Osteocyte (in vitro differentiated cells): ENCODE results near the gene CTDSPL. TPM values are rescaled to one million over a fixed set of nuclear protein-coding genes. Genes with fewer than 3 reads are reported as not detected.
"Not testable (repeated sequence)": the region's sequence is repeated elsewhere in the genome, so short reads cannot be mapped to it uniquely, and the experiment has no call there.

Experiments used
- DNase-seq: peaks from one replicate; pipeline ENCODE4 v3.0.0; 2021; ENCODE audit warnings: mixed read lengths; ENCODE audit not compliant: unreplicated experiment; ENCODE audit errors: extremely low spot score
- H3K27ac Mint-ChIP-seq: one replicate; pipeline ENCODE4 v1.8.0; 2021; ENCODE audit warnings: mild to moderate bottlenecking, mixed read lengths; ENCODE audit not compliant: unreplicated experiment
- H3K27me3 Mint-ChIP-seq: one replicate; pipeline ENCODE4 v1.8.0; 2021; ENCODE audit warnings: mixed read lengths; ENCODE audit not compliant: unreplicated experiment
- H3K36me3 Mint-ChIP-seq: one replicate; pipeline ENCODE4 v1.8.0; 2021; ENCODE audit warnings: mixed read lengths; ENCODE audit not compliant: unreplicated experiment
- H3K4me1 Mint-ChIP-seq: one replicate; pipeline ENCODE4 v1.8.0; 2021; ENCODE audit warnings: mixed read lengths; ENCODE audit not compliant: unreplicated experiment
- H3K4me3 Mint-ChIP-seq: one replicate; pipeline ENCODE4 v1.8.0; 2021; ENCODE audit warnings: mild to moderate bottlenecking, moderate library complexity, mixed read lengths; ENCODE audit not compliant: unreplicated experiment
- H3K9me3 Mint-ChIP-seq: one replicate; pipeline ENCODE4 v1.8.0; 2021; ENCODE audit warnings: mixed read lengths; ENCODE audit not compliant: unreplicated experiment
- total RNA-seq: library from RNA; stranded (reverse); gene quantifications from 2 replicates; pipeline ENCODE4 v1.2.1, GENCODE V29; 2021
- TF ChIP-seq, protein P1 (sequence below): fragments of 200-600 bp; sonication (generic); IDR thresholded peaks from 2 replicates; pipeline ENCODE4 v1.5.0; 2021; ENCODE audit warnings: antibody characterized with exemption, mild to moderate bottlenecking, moderate library complexity

Gene CTDSPL
- total RNA-seq, 1 donor from 2014 or later = 71.6 TPM

DNA sequence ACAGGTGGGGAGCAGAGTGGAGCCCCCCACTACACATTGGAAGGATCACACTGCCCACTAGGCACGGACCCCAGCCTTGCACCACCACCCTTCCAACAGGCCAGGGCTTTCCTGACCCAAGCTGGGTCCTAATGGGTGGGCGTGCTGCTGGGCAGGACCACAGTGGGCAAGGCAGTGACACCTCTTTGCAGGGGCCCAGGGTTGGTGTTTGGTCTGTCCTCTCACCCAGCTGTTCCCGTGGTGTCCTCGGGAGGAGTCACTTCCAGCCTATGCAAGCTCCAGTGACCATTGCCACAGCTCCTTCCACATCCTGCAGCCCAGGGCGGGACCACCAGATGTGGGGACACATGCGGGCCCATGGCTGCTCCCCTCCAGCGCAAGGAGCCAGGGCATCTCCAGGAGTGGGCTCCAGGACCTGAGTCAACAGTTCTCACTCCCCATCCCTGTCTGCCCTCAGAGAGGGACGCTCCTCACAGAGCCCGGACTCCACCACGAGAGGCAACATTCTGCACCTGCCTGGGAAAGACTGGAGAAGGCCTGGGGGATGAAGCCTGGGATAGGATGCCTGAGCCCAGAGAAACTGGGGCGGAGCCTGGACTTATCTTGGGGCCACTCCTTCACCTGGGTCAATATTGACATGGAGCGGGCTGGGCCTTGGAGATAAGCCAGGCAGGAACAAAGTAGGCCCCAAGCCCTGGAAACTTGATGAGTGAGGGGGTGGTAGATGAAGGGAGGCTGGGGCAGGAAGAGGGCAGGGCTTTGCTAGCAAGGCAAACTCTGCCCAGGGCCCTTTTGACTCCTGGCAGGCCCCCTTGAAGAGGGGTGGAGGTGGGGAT, 125.0 kb downstream of the CTDSPL start:
- TF ChIP-seq, protein P1, sequence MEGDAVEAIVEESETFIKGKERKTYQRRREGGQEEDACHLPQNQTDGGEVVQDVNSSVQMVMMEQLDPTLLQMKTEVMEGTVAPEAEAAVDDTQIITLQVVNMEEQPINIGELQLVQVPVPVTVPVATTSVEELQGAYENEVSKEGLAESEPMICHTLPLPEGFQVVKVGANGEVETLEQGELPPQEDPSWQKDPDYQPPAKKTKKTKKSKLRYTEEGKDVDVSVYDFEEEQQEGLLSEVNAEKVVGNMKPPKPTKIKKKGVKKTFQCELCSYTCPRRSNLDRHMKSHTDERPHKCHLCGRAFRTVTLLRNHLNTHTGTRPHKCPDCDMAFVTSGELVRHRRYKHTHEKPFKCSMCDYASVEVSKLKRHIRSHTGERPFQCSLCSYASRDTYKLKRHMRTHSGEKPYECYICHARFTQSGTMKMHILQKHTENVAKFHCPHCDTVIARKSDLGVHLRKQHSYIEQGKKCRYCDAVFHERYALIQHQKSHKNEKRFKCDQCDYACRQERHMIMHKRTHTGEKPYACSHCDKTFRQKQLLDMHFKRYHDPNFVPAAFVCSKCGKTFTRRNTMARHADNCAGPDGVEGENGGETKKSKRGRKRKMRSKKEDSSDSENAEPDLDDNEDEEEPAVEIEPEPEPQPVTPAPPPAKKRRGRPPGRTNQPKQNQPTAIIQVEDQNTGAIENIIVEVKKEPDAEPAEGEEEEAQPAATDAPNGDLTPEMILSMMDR = no peak
- no peaks in the 10 kb centered on the region for H3K27me3 Mint-ChIP-seq
- no peaks in the 10 kb centered on the region for H3K4me1 Mint-ChIP-seq
- no peak overlapping the region for H3K4me3 Mint-ChIP-seq
- H3K36me3 Mint-ChIP-seq = peaks cover 17% of the 10 kb centered on the region
- no peak overlapping the region for H3K27ac Mint-ChIP-seq
- DNase-seq = no peak
- no peaks in the 10 kb centered on the region for H3K9me3 Mint-ChIP-seq

DNA sequence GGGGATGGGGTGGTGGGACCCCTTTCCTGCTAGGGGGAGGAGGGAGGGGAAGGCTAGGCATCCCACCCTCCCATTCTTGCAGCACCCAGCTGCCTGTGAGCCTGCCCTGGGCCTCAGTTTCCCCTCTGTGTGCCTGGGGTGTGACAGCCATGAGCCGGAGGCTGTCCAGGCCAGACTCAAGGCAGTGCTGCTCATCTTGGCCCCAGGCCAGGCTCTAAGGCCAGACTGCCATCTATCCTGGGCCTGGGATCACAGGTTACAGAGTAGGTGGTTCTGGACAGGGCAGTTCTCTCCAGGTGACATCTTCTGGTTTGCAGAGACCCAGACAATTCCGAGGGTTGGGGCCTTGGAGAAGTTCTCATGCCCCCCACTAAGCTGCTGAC, 125.6 kb downstream of the CTDSPL start:
- TF ChIP-seq, protein P1 = no peak
- Mint-ChIP-seq H3K27ac (no peak overlapping the region), H3K9me3 (no peaks in the 10 kb centered on the region), H3K36me3 (peaks cover 12% of the 10 kb centered on the region), H3K4me1 (no peaks in the 10 kb centered on the region), H3K27me3 (no peaks in the 10 kb centered on the region), H3K4me3 (no peak overlapping the region)
- no peak for DNase-seq

DNA sequence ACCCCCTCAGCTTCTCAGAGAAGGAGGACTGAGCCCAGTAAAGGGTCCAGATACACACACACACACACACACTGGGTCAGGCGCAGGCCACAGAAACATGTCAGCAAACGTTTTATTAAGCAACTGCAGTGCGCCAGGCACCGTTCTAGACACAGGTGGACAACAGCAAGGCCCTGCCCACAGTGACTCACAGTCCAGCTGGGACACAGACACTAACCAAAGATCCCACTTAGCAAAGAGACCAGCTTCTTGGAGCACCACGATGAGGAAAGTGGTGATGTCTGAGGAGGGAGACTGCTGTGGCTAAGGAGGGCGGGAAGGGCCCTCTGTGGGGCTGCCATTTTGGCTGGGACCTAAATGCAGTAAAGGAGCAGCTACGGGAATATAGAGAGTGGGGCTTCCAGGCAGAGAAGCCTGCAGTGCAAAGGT, 126.1 kb downstream of the CTDSPL start:
- no peak for DNase-seq
- H3K27me3 Mint-ChIP-seq = no peaks in the 10 kb centered on the region
- no peaks in the 10 kb centered on the region for H3K9me3 Mint-ChIP-seq
- H3K36me3 Mint-ChIP-seq = peaks cover 12% of the 10 kb centered on the region
- TF ChIP-seq, protein P1 = no peak
- no peak overlapping the region for H3K4me3 Mint-ChIP-seq
- no peaks in the 10 kb centered on the region for H3K4me1 Mint-ChIP-seq
- no peak overlapping the region for H3K27ac Mint-ChIP-seq

DNA sequence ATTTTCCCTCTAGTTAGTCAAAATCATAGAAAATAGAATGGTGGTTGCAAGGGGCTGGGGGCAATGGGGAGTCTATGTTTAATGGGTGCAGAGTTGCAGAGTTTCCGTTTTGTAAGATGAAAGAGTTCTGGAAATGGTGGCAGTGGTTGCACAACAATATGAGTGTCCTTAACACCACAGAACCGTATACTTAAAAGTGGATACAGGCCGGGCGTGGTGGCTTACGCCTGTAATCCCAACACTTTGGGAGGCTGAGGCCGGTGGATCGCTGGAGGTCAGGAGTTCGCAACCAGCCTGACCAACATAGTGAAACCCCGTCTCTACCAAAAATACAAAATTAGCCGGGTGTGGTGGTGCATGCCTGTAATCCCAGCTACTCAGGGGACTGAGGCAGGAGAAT, 126.7 kb downstream of the CTDSPL start:
- not testable (repeated sequence) for H3K4me1 Mint-ChIP-seq

DNA sequence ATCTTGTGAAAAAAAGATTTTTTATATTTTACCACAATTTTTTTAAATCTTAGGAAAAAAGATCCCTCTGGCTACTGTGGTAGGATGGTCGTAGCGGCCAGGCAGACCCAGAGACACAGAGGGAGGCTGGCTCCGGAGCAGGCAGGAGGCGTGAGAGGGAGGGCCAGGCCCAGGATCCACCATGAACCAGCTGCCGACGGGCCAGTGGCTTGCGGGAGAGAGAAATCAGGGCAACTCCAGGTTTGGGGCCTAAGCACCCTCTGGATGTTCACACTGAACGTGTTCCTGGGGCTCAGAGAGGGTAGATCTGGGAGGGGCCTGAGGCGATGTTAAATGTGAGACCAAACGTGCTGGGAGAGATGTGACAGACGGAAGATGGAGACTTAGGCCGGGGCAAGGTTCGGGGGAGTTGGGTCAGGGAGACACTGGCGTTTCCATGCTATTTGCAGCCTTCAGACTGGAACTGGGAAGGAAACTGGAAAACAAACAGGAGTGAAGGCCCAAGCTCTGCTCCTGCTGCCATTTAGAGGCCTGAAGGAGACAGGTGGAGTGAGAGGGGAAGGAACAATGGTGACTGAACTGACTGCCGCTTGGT, 127.3 kb downstream of the CTDSPL start:
- peaks cover under 1% of the 10 kb centered on the region for H3K4me1 Mint-ChIP-seq

More for the DNA sequence above, 126.7 kb downstream of the CTDSPL start:
- H3K9me3 Mint-ChIP-seq, H3K27me3 Mint-ChIP-seq, H3K27ac Mint-ChIP-seq, DNase-seq, H3K4me3 Mint-ChIP-seq: not testable (repeated sequence)
- H3K36me3 Mint-ChIP-seq = peaks cover 12% of the 10 kb centered on the region

More for the DNA sequence above, 127.3 kb downstream of the CTDSPL start:
- TF ChIP-seq, protein P1 = no peak
- no peak for DNase-seq
- Mint-ChIP-seq H3K9me3 (no peaks in the 10 kb centered on the region), H3K27me3 (no peaks in the 10 kb centered on the region), H3K4me3 (no peak overlapping the region), H3K27ac (no peak overlapping the region), H3K36me3 (peaks cover 12% of the 10 kb centered on the region)
